ENCODE data around the gene RAD51B.
A peak's percentile ranks its signal among the peaks of the same experiment; 100 is the strongest.

RAD51B gene

GRCh38 chr14:68704736-68705720 is 885.4 kb downstream of the RAD51B start (continued):
- TF ChIP-seq ZNF18 (tag by site-specific recombination; IDR thresholded peaks at IDR 0.05) (no peak), GLIS1 (tag by site-specific recombination; IDR thresholded peaks at IDR 0.05) (no peak), ZBTB8A (tag by site-specific recombination; IDR thresholded peaks at IDR 0.05) (no peak), REST (tag by site-specific recombination; IDR thresholded peaks at IDR 0.05) (no peak), TSHZ1 (tag by site-specific recombination; IDR thresholded peaks at IDR 0.05; ENCODE audit: borderline replicate concordance) (no peak), ZNF37A (tag by site-specific recombination; IDR thresholded peaks at IDR 0.05) (no peak), ELK4 (IDR thresholded peaks at IDR 0.05; ENCODE audit: borderline replicate concordance, low read depth, low read length) (no peak), ZNF239 (tag by site-specific recombination; IDR thresholded peaks at IDR 0.05) (no peak), ZNF76 (tag by site-specific recombination; IDR thresholded peaks at IDR 0.05; ENCODE audit: borderline replicate concordance, low read depth) (no peak)
- TF ChIP-seq, protein P1, sequence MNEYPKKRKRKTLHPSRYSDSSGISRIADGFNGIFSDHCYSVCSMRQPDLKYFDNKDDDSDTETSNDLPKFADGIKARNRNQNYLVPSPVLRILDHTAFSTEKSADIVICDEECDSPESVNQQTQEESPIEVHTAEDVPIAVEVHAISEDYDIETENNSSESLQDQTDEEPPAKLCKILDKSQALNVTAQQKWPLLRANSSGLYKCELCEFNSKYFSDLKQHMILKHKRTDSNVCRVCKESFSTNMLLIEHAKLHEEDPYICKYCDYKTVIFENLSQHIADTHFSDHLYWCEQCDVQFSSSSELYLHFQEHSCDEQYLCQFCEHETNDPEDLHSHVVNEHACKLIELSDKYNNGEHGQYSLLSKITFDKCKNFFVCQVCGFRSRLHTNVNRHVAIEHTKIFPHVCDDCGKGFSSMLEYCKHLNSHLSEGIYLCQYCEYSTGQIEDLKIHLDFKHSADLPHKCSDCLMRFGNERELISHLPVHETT (tag by site-specific recombination; IDR thresholded peaks at IDR 0.05) = no peak

- no peak for TF ChIP-seq ZNF16 (tag by site-specific recombination; IDR thresholded peaks at IDR 0.05; ENCODE audit: low read depth)
- 0 out of 2 replicates have a peak, but pooled peaks have one; percentile 13 for TF ChIP-seq KLF1 (tag by site-specific recombination; IDR thresholded peaks at IDR 0.05)
- TF ChIP-seq, protein P2, sequence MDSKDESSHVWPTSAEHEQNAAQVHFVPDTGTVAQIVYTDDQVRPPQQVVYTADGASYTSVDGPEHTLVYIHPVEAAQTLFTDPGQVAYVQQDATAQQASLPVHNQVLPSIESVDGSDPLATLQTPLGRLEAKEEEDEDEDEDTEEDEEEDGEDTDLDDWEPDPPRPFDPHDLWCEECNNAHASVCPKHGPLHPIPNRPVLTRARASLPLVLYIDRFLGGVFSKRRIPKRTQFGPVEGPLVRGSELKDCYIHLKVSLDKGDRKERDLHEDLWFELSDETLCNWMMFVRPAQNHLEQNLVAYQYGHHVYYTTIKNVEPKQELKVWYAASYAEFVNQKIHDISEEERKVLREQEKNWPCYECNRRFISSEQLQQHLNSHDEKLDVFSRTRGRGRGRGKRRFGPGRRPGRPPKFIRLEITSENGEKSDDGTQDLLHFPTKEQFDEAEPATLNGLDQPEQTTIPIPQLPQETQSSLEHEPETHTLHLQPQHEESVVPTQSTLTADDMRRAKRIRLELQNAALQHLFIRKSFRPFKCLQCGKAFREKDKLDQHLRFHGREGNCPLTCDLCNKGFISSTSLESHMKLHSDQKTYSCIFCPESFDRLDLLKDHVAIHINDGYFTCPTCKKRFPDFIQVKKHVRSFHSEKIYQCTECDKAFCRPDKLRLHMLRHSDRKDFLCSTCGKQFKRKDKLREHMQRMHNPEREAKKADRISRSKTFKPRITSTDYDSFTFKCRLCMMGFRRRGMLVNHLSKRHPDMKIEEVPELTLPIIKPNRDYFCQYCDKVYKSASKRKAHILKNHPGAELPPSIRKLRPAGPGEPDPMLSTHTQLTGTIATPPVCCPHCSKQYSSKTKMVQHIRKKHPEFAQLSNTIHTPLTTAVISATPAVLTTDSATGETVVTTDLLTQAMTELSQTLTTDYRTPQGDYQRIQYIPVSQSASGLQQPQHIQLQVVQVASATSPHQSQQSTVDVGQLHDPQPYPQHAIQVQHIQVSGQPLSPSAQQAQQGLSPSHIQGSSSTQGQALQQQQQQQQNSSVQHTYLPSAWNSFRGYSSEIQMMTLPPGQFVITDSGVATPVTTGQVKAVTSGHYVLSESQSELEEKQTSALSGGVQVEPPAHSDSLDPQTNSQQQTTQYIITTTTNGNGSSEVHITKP (tag by site-specific recombination; IDR thresholded peaks at IDR 0.05) = 0 out of 2 replicates have a peak, but pooled peaks have one; percentile 25
- H3K27ac ChIP-seq (ENCODE audit: extremely low read depth, low read depth, low read length) = no peak overlapping the region
- no peaks in the 10 kb centered on the region for H3K9me3 ChIP-seq (ENCODE audit: control insufficient read depth, insufficient read depth, low read depth, low read length)
- no peaks in the 10 kb centered on the region for H3K4me1 ChIP-seq (ENCODE audit: control insufficient read depth, insufficient read depth, low read length)
- POLR2A ChIA-PET = no interaction called here
- H3K36me3 ChIP-seq (ENCODE audit: control insufficient read depth in 2 of 2, insufficient read depth in 1 of 2, low read length in 2 of 2) = no peaks in the 10 kb centered on the region
- CTCF ChIA-PET = no interaction called here
- H3K4me3 ChIP-seq (ENCODE audit: low read depth, low read length) = no peak overlapping the region
Observed at GRCh38 chr14:68705741-68706283, 886.2 kb downstream of the RAD51B start.

Data from HEK293 (cell line).